GM13976 (cell line): ENCODE results near the gene KBTBD7.
A peak's percentile ranks its signal among the peaks of the same experiment; 100 is the strongest.

Experiments
- DNase-seq: peaks from one replicate; pipeline ENCODE4 v3.0.0; 2012; ENCODE audit warnings: low spot score
- in situ Hi-C: fragments of 300-500 bp; cut with MboI; formaldehyde crosslinking; loops from one replicate; pipeline ENCODE4 v1.12.0; 2022; ENCODE audit warnings: low sequenced_read_pairs, mixed read lengths, inconsistent platforms; ENCODE audit not compliant: unreplicated experiment
- TF ChIP-seq, protein P1 (sequence below): IDR thresholded peaks from 2 replicates; pipeline ENCODE4 v1.5.1; 2012; ENCODE audit warnings: borderline replicate concordance, mild to moderate bottlenecking; ENCODE audit not compliant: insufficient read depth; ENCODE audit errors: extremely low read depth, missing control alignments, control extremely low read depth

Gene KBTBD7, protein sequence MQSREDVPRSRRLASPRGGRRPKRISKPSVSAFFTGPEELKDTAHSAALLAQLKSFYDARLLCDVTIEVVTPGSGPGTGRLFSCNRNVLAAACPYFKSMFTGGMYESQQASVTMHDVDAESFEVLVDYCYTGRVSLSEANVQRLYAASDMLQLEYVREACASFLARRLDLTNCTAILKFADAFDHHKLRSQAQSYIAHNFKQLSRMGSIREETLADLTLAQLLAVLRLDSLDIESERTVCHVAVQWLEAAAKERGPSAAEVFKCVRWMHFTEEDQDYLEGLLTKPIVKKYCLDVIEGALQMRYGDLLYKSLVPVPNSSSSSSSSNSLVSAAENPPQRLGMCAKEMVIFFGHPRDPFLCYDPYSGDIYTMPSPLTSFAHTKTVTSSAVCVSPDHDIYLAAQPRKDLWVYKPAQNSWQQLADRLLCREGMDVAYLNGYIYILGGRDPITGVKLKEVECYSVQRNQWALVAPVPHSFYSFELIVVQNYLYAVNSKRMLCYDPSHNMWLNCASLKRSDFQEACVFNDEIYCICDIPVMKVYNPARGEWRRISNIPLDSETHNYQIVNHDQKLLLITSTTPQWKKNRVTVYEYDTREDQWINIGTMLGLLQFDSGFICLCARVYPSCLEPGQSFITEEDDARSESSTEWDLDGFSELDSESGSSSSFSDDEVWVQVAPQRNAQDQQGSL

DNA sequence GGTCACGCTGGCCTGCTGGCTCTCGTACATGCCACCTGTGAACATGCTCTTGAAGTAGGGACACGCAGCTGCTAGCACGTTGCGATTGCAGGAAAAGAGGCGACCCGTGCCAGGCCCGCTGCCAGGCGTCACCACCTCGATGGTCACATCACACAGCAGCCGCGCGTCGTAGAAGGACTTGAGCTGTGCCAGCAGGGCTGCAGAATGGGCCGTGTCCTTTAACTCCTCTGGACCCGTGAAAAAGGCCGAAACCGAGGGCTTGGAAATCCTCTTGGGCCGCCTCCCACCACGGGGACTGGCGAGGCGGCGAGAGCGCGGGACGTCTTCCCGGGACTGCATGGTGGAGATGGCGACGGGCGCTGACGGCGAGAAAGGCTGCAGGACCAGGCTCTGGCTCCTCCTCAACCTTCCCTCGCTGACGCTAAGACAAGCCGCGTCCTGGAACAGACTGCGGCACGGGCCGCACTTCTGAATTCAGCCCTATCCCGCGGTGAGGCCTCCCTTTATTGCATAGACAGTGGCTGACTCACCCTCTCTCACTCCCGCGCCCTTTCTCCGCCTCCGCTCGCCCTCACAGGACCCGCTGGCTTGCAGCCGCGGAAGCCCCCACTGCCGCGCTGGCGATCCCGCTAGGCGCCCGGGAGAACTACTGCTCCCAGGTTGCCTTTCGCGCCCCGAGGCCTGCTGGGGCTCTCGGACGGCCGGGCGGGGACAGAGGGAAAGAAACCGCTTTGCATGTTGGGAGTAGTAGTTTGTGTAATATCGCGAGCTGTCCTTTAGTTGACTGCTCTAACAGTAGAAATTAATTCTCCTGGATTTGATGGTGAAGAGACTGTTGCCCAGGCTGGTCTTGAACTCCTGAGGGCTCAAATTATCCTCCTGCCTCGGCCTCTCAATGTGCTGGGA, at the start of gene KBTBD7:
Gene KBTBD7, minus strand, starts transcription at position 651 of the 906 bp plus-strand sequence. Its CDS starts 312 bp downstream, at position 339.
- TF ChIP-seq, protein P1, sequence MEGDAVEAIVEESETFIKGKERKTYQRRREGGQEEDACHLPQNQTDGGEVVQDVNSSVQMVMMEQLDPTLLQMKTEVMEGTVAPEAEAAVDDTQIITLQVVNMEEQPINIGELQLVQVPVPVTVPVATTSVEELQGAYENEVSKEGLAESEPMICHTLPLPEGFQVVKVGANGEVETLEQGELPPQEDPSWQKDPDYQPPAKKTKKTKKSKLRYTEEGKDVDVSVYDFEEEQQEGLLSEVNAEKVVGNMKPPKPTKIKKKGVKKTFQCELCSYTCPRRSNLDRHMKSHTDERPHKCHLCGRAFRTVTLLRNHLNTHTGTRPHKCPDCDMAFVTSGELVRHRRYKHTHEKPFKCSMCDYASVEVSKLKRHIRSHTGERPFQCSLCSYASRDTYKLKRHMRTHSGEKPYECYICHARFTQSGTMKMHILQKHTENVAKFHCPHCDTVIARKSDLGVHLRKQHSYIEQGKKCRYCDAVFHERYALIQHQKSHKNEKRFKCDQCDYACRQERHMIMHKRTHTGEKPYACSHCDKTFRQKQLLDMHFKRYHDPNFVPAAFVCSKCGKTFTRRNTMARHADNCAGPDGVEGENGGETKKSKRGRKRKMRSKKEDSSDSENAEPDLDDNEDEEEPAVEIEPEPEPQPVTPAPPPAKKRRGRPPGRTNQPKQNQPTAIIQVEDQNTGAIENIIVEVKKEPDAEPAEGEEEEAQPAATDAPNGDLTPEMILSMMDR: no peak
- in situ Hi-C loops: loop anchor here (10.0 kb wide), 1 partner anchor 59 kb away; the partner anchor contains the start of gene KBTBD6
- DNase-seq: peak; percentile 91

DNA sequence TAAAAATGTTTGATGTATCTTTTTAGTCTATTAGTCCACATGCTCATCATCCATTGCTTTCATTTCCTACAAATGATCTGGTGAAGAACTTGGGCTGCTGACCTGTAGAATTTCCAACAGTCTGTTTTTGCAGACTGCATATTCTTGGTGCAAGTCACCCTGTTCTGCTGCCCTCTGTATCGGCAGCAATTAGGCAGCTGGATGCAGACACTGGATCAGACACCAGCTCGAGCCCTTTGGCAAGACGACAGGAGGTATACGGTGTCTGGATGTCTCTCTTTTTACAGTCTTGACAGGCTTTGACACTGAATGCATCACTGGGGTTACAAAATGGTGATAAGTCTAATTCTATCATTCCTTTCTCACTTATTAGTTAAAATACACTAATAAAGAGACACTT, 47.3 kb upstream of the KBTBD7 start:
- in situ Hi-C loops: no loop called here
- no peak for DNase-seq
- TF ChIP-seq, protein P1: no peak

DNA sequence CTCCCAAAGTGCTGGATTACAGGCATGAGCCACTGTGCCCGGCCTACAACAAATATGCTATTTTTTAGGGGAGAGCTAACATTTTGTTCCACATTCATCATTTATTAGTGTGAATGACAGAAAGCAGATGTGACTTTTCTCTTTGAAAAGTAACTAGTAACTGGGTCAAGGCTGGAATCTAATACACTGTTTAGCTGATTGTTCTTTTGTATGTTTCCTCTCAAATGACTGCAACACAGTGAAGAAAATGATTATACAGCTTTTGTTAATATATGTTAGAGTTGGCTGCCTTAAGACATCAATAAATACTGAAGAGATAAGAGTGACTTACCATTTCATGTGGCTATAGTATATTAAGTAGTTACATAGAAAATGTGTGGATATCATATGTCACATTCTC, 42.0 kb upstream of the KBTBD7 start:
- in situ Hi-C loops: no loop called here
- no peak for DNase-seq
- TF ChIP-seq, protein P1: no peak

DNA sequence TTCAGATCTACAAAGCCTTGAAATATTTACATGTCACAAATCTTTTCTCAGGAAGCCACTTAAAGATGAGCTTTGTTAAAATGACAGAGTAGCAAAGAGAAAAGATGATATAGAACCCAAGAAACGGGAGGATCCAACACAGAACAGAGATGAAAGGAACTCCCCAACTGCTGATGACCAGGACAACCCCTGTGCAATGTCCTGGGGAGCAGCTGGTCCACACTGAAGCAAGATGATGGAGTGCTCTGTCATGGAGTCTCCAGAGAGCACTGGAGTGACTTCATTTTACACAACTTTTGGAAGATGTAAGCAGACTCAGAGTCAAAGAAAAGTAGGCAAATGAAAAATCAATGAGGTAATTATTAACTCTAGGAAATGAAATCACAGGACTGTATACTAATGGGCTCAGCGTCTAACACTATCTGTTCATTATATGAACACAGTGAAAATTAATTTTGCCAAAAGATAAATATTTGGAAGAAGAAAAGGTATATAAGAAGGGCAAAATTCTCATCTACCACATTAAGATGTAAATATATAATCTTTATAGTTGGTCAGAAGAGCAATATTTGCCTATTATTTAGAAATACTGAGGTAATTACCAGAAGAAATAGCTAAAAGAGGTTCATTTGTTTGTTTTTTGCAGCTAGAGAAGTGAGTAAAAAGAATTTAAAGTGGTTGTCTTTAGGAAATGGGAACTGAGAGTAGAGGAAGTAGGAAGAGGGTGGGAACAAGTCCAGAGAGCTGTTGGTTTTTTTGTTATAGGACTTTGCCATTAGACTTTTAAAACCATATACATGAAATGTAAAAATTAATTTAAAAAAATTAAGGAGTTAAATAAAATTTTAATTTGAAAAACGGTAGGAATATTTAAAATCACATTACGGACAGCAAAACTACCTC, 38.5 kb upstream of the KBTBD7 start:
- TF ChIP-seq, protein P1: no peak
- in situ Hi-C loops: no loop called here
- no peak for DNase-seq

DNA sequence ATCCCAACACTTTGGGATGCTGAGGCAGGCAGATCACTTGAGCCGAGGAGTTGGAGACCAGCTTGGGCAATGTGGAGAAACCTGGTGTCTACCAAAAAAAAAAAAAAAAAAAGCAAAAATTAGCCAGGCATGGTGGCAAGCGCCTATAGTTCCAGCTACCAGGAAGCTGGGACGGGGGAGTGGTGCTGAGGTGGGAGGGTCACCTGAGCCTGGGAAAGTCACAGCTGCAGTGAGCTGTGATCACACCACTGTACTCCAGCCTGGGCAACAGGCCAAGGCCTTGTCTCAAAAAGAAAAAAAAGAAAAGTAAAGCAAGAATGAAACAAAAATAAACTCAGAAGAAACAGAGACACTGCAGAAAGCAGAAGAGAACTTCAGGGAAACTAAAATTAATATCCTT, 37.4 kb upstream of the KBTBD7 start:
- in situ Hi-C loops: no loop called here
- DNase-seq: no peak
- TF ChIP-seq, protein P1: no peak
